ENCODE results near the gene CLK2.

Gene CLK2

DNA sequence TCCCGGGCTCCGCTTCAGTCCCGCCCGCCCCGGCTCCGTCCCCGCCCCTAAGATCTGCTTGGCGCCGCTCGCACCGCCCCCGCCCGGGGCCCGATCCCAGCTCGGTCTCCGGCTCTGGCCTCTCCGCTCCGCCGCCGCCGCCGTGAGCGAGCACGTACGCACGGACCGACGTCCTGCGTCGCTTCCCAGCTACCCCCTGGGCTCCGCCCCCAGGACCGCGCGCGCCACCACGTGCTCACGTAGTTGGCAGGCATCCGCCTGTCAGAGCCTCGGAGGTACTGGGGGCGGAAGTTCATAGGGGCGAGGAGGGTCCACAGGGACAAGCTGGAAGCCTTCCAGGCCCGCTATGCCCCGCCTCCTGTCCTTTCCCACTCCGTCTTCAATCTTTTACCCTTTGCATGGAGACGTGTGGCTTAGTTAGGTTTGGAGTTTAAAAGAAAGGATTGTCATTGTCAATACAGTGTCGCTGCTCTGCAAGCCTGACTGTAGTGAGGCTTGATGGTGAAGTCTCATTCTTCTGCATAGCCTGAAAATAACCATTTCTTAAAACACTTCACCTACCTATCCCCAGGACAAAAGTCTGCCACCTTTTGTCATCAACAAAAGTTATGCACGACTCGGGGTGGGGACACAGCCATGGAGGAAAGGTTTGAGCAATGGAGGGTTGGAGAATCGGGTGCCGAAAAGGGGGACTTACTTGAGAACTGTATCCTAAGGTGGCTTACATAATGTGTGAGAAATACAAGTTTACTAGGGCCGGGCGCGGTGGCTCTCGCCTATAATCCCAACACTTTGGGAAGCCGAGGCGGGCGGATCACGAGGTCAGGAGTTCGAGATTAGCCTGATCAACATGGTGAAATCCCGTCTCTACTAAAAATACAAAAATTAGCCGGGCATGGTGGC lies at the start of gene CLK2:
TSS of gene CLK2 (minus strand) at position 162 of the 903 bp plus-strand sequence. CDS start 2,527 bp downstream, outside the sequence.
- FAIRE-seq, result peak; percentile 23
- DNase-seq (ENCODE audit: low spot score), result peak; percentile 95

DNA sequence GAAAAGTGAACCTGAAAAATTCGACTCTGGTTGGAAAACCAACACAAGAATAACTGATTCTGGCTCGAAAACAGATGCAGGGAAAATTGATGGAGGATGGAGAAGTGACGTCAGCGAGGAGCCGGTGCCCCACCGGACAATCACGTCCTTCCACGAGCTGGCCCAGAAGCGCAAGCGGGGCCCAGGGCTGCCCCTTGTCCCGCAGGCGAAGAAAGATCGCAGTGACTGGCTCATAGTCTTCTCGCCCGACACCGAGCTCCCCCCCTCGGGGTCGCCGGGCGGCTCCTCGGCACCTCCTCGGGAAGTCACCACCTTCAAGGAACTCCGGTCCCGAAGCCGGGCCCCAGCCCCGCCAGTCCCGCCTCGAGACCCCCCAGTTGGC lies 49.3 kb upstream of the CLK2 start:
- no peak for DNase-seq (ENCODE audit: low spot score)
- FAIRE-seq, result no peak

DNA sequence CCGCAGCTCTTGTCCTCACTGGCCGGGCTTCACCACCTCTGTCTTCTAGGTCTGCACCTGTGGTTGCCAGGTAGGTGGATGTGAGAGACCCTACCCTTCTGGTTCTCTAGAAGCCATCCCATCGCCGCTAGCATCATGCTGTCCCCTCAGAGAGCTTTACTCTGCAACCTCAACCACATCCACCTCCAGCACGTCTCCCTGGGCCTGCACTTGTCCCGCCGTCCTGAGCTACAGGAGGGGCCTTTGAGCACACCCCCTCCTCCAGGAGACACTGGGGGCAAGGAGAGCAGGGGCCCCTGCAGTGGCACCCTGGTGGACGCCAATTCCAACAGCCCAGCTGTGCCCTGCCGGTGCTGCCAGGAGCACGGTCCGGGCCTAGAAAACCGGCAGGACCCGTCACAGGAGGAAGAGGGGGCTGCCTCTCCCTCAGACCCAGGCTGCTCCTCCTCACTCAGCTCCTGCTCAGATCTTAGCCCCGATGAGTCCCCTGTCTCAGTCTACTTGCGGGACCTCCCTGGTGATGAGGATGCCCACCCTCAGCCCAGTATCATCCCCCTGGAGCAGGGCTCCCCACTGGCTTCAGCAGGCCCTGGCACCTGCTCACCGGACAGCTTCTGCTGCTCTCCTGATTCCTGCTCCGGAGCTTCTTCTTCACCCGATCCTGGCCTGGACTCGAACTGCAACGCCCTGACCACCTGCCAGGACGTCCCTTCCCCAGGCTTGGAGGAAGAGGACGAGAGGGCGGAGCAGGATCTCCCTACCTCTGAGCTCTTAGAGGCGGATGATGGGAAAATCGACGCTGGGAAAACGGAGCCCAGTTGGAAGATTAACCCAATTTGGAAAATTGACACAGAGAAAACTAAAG lies 48.6 kb upstream of the CLK2 start:
- DNase-seq (ENCODE audit: low spot score) (no peak), FAIRE-seq (no peak)

DNA sequence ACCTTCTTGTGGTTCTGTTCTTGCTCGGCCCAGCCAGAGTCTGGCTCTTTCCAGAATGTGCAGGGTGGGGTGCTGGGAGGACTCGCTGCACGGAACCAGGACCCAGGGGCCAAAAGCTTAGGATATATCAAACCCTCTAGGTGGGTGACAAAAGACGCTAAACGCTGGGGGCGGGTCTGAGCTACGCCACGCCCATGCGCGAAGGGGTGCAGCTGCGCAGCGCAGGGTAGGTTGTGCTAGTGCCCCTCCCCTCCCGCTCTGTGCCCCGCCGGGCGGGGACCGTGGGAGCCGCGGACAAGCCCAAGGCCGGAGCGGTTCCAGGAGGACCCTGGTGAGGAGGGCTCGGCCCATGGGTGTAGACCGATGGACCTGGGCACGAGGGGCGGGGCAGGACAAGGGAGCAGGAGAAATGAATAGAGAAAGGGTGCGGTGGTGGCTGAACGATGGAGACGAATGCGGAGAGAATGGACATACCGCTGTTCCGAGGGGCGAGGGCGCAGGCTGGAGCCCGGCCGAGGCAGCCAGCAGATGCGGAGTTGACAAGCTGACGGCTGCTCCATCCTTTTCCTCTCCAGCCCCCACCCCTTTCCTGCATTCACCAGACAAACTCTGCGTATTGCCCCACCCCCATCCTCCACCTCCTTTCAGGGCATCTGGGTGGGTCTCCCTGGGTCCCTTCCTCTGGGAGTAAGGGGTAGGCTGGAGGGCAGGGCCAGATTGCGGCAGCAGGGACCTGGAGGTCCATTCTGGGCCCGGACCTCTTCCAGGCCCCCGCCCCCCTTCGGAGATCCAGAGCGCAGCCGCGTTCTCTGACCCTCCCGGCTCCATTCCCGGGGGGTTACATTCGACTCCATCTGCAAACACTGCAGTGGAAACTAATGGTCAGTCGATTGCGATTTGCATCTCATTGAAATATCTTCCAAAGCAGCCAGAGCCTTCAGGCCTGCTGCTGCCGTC lies 47.6 kb upstream of the CLK2 start, which contains the start of gene RUSC1:
TSS of gene RUSC1 (plus strand) at position 234 of the 957 bp plus-strand sequence. CDS start 880 bp downstream, outside the sequence.
- no peak for FAIRE-seq
- no peak for DNase-seq (ENCODE audit: low spot score)

DNA sequence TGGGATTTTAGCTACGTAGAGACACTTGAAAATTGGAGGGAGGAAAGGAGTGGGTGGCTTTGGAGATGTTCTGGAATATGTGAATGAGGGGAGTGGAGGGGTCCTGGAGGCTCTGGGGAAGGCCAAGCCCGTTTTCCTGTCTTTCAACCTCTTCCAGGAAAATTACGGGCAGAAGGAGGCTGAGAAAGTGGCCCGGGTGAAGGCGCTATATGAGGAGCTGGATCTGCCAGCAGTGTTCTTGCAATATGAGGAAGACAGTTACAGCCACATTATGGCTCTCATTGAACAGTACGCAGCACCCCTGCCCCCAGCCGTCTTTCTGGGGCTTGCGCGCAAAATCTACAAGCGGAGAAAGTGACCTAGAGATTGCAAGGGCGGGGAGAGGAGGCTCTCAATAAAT lies 46.9 kb upstream of the CLK2 start:
- FAIRE-seq (no peak), DNase-seq (ENCODE audit: low spot score) (no peak)

DNA sequence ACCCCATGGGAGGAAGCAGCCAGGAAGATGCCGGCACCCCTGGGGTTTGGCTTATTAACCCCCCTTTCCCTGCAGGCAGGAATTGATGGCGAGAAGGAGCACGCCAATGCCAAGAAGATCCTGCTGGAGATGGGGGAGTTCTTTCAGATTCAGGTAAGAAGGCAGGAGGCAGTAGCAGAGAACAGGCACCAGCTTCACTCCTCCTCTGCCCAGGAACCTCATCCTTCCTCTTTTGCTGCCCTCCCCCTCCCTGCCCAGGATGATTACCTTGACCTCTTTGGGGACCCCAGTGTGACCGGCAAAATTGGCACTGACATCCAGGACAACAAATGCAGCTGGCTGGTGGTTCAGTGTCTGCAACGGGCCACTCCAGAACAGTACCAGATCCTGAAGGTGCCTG lies 46.2 kb upstream of the CLK2 start:
- FAIRE-seq, result no peak
- no peak for DNase-seq (ENCODE audit: low spot score)

DNA sequence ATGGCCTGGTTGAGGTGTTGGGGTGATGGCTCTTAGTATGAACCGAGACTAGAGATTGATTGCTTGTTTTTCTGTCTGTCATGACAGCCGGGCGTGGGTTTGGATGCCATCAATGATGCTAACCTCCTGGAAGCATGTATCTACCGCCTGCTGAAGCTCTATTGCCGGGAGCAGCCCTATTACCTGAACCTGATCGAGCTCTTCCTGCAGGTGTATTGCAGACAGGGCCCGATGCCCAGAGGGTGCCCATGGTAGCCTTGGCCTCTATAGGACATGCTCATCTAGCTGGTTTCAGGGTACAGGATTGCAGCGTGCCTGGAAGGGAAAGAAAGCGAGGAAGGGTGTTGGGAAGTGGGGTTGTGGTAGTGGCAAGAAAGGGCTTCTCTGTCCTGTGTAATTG lies 44.8 kb upstream of the CLK2 start:
- DNase-seq (ENCODE audit: low spot score) (no peak), FAIRE-seq (no peak)

DNA sequence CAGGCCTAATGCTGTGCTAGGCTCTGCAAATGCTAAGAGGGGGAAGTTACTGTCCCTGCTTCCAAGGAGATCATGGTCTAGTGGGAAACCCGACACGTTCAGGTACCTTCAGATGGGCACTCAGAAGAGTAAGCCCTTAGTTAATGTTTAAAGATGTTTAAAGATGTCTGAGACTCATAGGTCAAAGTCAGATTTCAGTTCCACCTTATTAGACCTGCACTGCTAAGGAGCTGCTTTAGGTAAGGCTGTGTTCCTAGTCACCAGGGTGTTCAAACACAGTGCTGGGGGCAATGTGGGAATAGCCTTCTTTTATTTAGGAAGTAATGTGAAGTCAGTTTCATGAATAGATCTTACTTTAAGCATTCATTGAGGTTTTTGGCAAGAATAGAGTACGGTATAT lies 43.6 kb upstream of the CLK2 start:
- FAIRE-seq (no peak), DNase-seq (ENCODE audit: low spot score) (no peak)

DNA sequence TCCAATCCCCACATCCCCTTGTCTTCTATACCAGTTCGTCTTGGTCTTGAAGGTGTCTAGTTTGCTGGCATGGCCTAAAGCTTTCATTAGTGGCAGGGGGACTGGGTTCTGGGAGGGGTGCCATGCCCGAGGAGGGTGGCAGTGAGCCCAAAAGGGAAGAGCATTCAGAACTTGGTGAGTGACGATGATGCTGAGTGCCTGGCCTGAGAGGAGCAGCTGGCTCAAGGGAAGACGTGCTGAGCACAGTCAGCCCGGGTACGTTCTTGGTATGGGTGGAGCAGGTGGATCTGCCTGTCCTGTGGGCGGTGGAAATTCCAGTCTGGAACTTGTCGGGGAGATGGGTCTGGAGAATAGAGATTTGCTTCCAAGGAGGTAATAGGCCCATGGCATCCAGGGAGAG lies 40.0 kb upstream of the CLK2 start:
- FAIRE-seq, result no peak

DNA sequence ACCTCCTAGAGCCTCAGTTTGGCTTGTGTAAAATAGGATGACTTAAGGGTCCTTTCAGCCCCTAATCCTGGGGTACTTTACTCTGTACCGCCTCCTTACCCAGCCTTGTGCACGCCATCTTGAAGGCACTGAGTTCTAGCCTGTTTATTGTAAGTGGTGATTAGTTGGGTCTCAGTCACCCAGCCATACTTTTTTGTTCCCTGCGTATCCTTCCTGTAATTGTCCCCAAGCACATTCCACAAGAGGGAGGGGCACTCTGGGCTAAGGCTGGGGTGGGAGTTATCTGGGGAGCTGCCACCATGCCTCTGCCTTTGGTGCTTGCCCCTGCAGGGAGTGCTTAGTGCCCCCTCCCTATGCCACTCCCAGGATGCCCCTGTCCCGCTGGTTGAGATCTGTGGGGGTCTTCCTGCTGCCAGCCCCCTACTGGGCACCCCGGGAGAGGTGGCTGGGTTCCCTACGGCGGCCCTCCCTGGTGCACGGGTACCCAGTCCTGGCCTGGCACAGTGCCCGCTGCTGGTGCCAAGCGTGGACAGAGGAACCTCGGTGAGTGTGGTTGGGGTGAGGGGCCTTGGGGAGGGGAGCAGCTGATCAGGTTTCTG lies 36.2 kb upstream of the CLK2 start:
- FAIRE-seq (no peak), DNase-seq (ENCODE audit: low spot score) (peak; percentile 23)

More for the DNA sequence above, 40.0 kb upstream of the CLK2 start:
- no peak for DNase-seq (ENCODE audit: low spot score)

DNA sequence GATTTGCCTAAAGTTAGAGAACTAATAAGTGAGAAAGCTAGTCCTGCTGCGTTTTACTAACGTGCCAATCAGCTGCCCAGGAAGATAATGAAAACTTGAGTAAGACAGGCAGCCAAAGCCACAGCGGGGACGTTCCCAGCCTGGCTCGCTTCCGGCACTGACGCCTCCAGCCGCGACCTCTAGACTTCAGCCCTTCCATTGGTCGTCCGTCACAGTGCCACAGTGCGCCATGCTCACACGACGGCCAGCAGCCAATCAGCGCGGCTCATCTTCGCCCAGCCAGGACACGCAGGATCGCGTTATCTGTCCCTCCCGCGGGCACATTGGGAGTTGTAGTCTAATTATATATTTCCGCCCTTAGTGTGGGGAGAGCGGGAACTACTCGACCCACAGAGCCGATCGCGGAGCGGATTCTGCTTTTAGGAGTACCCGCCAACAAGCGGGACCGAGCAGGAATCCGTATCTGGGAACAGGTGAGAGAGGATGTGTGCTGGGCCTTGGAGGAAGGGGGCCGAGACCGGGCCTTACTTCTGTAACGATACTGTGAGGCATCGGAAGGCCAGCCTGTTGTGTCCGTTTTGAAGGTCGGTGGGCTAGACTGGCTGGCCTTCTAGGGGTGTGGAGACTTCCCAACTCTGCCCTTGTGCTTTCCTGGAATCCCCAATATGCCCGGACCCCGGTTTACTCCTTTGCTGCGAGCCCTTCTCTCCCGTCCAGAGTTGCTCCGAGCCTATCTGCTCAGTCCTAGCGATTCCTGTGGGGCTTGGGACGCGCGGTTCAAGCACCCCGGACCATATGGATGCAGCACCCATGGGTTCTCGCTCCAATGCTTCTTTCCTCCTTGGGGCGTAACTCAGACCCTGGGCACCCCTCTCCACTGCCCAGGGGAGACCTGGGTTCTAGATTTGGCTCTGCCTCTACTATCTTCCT lies 35.5 kb upstream of the CLK2 start, which contains the start of gene FDPS:
TSS of gene FDPS (plus strand) at position 374 of the 930 bp plus-strand sequence. CDS start 924 bp downstream, outside the sequence.
- DNase-seq (ENCODE audit: low spot score), result peak; percentile 97
- peak; percentile 68 for FAIRE-seq

DNA sequence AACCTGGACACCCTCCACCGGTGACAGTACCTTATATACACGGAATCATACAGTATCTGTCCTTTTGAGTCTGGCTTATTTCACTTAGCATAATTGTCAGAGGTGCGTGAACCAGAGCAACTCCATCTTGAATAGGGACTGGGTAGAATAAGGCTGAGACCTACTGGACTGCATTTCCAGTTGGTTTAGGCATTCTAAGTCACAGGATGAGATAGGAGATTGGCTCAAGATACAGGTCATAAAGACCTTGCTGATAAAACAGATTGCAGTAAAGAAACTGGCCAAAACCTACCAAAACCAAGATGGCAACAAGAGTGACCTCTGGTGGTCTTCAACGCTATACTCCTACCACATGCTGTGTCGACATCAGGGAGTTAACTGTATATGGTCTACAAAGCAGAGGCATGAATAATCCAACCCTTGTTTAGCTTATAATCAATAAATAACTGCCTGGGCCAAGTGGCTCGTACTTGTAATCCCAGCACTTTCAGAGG lies 34.0 kb upstream of the CLK2 start:
- FAIRE-seq, result no peak
- no peak for DNase-seq (ENCODE audit: low spot score)

DNA sequence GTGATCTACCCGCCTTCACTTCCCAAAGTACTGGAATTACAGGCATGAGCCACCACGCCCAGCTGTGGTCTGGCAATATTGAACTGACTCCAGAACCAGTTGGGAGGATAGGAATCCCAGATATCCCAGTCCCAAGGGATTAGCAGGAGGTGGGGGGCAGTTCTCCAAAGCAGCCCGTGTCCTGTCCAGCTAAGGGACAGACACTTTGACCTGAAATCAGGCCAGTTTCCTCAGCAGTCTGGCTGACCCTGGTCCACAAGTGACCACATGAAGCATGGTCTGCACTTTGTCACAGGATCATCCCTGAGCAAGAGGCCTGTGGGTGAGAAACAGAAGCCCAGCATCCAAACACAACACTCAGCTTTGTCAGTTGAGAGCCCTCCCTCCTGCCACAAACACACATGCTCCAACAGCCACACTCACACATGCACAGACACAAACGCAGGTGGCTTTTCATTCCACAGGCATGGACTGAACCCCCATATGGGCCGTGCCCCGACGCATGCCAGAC lies 32.6 kb upstream of the CLK2 start:
- peak; percentile 33 for DNase-seq (ENCODE audit: low spot score)
- FAIRE-seq, result no peak

DNA sequence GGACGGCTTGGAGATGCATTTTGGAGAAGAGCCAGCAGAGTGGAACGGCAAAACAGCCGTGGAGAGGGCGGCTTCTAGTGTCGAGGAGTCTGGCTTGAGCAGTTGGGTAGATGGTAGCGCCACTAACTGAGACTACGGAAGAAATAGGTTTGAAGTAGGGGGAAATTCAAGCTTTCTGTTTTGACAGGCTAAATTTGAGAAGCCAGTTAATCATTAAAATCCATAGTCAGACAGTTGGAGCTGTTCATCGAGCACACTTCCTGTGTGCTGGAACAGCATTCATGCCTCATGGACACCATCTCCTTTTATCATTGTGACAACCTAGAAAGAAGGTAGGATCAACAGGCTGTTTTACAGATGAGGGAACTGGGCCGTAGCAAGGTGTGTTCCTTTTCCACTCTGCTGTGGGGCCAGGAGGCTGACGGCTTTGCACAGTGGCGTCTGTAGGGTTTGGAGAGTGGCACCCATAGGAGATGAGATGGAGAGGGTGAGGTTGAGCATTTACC lies 31.3 kb upstream of the CLK2 start:
- DNase-seq (ENCODE audit: low spot score) (no peak), FAIRE-seq (no peak)

DNA sequence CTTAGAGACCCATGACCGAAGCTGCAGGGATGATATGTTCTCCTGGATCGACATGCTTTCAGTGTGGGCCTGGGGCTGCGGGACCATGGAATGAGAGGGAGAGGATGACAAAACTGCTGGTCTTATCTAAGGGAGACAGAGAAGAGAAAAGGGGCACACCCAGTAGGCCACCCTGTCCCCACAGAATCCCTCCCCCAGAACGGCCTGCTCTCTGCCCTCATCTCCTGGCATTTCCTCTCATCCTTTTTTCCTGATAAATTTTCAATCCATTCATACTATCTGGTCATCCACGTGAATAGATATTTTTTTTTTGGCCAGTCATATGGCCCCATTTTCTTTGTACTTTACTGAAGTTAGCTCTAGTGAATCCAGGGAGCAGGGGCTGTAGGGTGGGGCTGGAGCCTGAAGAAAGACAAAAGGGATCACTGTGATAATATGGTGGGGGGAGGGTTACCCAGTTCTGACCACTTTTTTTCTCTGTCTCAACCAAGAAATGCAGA lies 28.1 kb upstream of the CLK2 start, which contains the start of gene PKLR:
TSS of gene PKLR (minus strand) at position 97 of the 500 bp plus-strand sequence. CDS start at position 54, 43 bp downstream.
- no peak for FAIRE-seq
- DNase-seq (ENCODE audit: low spot score), result no peak

DNA sequence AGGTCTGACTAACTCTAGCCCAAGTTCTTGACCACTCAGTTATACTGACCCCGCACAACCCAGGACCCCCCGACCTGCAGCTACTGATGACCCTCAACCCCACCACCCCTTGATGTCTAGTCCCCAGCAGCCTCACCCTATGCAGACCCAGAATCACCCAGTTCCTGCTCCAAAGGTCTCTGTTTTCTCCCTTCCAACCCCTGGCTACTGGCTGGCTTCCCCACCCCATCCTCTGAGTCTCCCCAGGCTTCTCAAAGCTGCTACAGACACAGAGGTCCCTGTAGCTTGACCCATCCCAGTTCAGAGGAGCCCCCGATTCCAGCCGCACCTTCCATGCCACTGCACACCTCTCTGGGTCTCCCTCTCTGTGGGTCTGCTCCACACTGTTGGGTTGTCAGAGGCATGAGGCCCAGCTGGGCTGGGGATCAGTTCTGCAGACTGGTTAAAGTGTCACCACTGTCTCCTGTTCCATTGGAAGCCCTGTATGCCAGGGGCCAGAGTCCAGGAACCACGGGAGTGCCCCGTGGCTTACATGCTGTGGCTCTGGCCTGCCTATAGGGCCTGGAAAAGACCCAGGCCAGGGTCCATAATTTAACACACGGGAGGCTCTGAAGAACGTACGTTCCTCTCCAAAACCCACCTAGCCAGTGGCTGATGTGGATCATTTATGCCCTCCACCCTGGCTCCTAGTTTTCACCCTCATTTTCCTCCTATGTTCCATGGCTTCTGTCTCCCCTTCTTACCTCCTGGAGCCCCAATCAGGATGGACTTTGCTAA lies 27.4 kb upstream of the CLK2 start:
- no peak for FAIRE-seq
- no peak for DNase-seq (ENCODE audit: low spot score)

DNA sequence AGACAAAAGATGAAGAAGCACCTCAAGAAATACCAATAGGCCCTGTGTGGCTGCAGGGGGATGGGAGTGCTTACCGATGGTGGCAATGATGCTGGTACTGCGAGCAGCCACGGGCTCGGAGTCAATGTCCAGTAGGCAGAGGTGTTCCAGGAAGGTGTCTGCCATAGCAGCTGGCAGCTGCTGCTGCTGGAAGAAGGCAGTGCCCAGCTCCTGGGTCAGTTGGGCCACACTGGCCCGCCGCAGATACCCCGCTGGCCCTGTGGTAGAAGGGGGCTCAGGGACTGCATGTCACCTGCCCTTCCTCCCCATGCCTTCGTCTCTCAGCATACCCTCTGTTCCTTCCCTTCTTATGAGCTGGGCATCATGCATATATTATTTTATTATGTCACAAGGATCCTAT lies 26.7 kb upstream of the CLK2 start:
- no peak for FAIRE-seq
- no peak for DNase-seq (ENCODE audit: low spot score)

DNA sequence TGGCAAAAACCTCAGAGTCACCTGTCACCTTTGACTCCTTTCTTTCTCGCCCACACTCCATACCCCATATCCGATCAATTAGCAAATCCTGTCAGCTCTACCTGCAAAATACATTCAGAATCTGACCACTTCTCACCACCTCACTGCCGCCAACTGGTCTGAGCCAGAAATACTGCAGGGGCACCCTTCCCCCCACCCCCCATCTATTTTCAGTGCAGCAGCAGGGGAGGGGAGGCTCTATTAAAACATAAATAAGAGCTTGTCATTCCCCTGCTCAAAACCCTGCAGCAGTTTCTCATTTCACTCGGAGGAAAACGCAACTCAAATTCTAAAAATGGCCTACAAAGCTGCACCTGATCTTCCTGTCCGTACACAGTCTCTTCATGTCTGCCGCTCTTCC lies 24.1 kb upstream of the CLK2 start:
- DNase-seq (ENCODE audit: low spot score), result no peak
- no peak for FAIRE-seq
